Measurements from ENCODE around the gene AFF3.
"Not testable (repeated sequence)": the region's sequence is repeated elsewhere in the genome, so short reads cannot be mapped to it uniquely, and the experiment has no call there.

The AFF3 gene

GRCh38 chr2:100142393-100142792 is at the start of gene AFF3:
TSS of gene AFF3 (minus strand) at chr2:100142590. CDS start at chr2:100104454, 38,136 bp downstream.
- peak; percentile 5 for DNase-seq

- DNase-seq, result no peak
These were observed 47.0 kb upstream of the AFF3 start for GRCh38 chr2:100189387-100189786.

- no peak for DNase-seq
These were observed 45.9 kb upstream of the AFF3 start for GRCh38 chr2:100188326-100188725.

GRCh38 chr2:100186126-100186525 is 43.7 kb upstream of the AFF3 start:
- no peak for DNase-seq

- DNase-seq, result no peak
These were observed 43.1 kb upstream of the AFF3 start for GRCh38 chr2:100185516-100185915.

- DNase-seq, result no peak
These were observed 42.7 kb upstream of the AFF3 start for GRCh38 chr2:100185105-100185504.

GRCh38 chr2:100184055-100184737 is 41.8 kb upstream of the AFF3 start:
- DNase-seq, result no peak

- DNase-seq, result no peak
These were observed 40.3 kb upstream of the AFF3 start for GRCh38 chr2:100182494-100183361.

- DNase-seq, result no peak
These were observed 38.1 kb upstream of the AFF3 start for GRCh38 chr2:100180503-100180902.

- no peak for DNase-seq
These were observed 37.4 kb upstream of the AFF3 start for GRCh38 chr2:100179806-100180205.

GRCh38 chr2:100178864-100179263 is 36.5 kb upstream of the AFF3 start:
- no peak for DNase-seq

- DNase-seq, result no peak
These were observed 35.8 kb upstream of the AFF3 start for GRCh38 chr2:100178085-100178788.

- DNase-seq, result no peak
These were observed 34.5 kb upstream of the AFF3 start for GRCh38 chr2:100176925-100177324.

GRCh38 chr2:100174026-100174431 is 31.6 kb upstream of the AFF3 start:
- DNase-seq, result no peak

GRCh38 chr2:100166701-100167100 is 24.3 kb upstream of the AFF3 start:
- DNase-seq, result no peak

- no peak for DNase-seq
These were observed 21.2 kb upstream of the AFF3 start for GRCh38 chr2:100163605-100164004.

GRCh38 chr2:100161945-100162620 is 19.7 kb upstream of the AFF3 start:
- DNase-seq, result no peak

GRCh38 chr2:100160396-100160795 is 18.0 kb upstream of the AFF3 start:
- no peak for DNase-seq

- DNase-seq, result not testable (repeated sequence)
These were observed 9.4 kb upstream of the AFF3 start for GRCh38 chr2:100151832-100152231.

- DNase-seq, result no peak
These were observed 8.9 kb upstream of the AFF3 start for GRCh38 chr2:100151310-100151709.

GRCh38 chr2:100148883-100149282 is 6.5 kb upstream of the AFF3 start:
- no peak for DNase-seq

- no peak for DNase-seq
These were observed 4.2 kb upstream of the AFF3 start for GRCh38 chr2:100146657-100146960.
